HepG2 (cell line): ENCODE measurements around the gene ELAC1. TPM values are rescaled to one million over a fixed set of nuclear protein-coding genes. Genes with fewer than 3 reads are reported as not detected.

Experiments used
- ATAC-seq: fragments of 200-7000 bp; cut with Tn5 transposase; 3 replicates; pipeline ENCODE4 v1.9.1; 2020; ENCODE audit warnings: mild to moderate bottlenecking, moderate library complexity
- BruUV-seq: library from RNA; stranded (reverse); fragments of 400-500 nt; replicated peaks from 2 replicates; lab custom pipeline; 2021; lab: Mats Ljungman, UMichigan
- CTCF ChIA-PET: fragments of 300-600 bp; formaldehyde crosslinking; extraction: SDS; loops from one replicate; lab custom pipeline; 2021; ENCODE audit warnings: low total read pairs, inconsistent platforms, low intra/inter-chr PET ratio; lab: Yijun Ruan, JAX
- POLR2A ChIA-PET: fragments of 350-600 bp; sonication (Branson Sonifier 250); formaldehyde crosslinking; loops from one replicate; lab custom pipeline; 2020; ENCODE audit warnings: antibody characterized with exemption, inconsistent platforms; lab: Yijun Ruan, JAX
- DNase-seq: peaks from one replicate; pipeline ENCODE4 v3.0.0-alpha.2; 2015; ENCODE audit warnings: low spot score
- FAIRE-seq: peaks from 3 replicates; lab custom pipeline; 2011; peaks lifted over from hg19 to GRCh38; lab: Jason Lieb, UNC
- H2AFZ ChIP-seq: one replicate; pipeline ENCODE4 v1.6.1; 2011; ENCODE audit warnings: low read length, inconsistent platforms
- H3K27ac ChIP-seq: fragments of 300-600 bp; 3 replicates; pipeline ENCODE4 v1.8.0; 2011; ENCODE audit warnings: mixed run types, mild to moderate bottlenecking, mixed read lengths, low read length, inconsistent platforms; ENCODE audit not compliant: insufficient read depth; ENCODE audit errors: extremely low read length
- H3K27me3 ChIP-seq, 2 experiments: fragments of 200-600 bp in 1 of 2; 2 replicates in 1 of 2; 3 replicates in 1 of 2; pipeline versions ENCODE4 v1.6.0 to v1.8.0; 2011; ENCODE audit warnings: low read length in 2 of 2, mild to moderate bottlenecking in 2 of 2, moderate library complexity in 2 of 2, inconsistent platforms in 1 of 2; ENCODE audit not compliant: insufficient read depth in 2 of 2, control insufficient read depth in 1 of 2
- H3K36me3 ChIP-seq, 2 experiments: fragments of 200-600 bp in 1 of 2; replicated peaks in 1 of 2; 2 replicates in 1 of 2; 3 replicates in 1 of 2; pipeline versions ENCODE4 v1.5.1 to v1.8.0; 2011; ENCODE audit warnings: low read length in 2 of 2, inconsistent platforms in 1 of 2; ENCODE audit not compliant: insufficient read depth in 2 of 2, control insufficient read depth in 1 of 2
- H3K4me1 ChIP-seq: 2 replicates; pipeline ENCODE4 v1.5.1; 2012; ENCODE audit warnings: low read length, inconsistent platforms; ENCODE audit not compliant: insufficient read depth
- H3K4me2 ChIP-seq: 2 replicates; pipeline ENCODE4 v1.6.0; 2011; ENCODE audit warnings: low read depth, low read length, inconsistent platforms
- H3K4me3 ChIP-seq, 3 experiments: fragments of 200-600 bp in 1 of 3; sonication (generic), shearing (Covaris generic) in 1 of 3; replicated peaks in 1 of 3; 2 replicates each; pipeline ENCODE4 v1.5.1; 2011 to 2016; ENCODE audit warnings: low read length in 3 of 3, inconsistent platforms in 2 of 3, low read depth in 2 of 3, mild to moderate bottlenecking in 2 of 3, control low read depth in 1 of 3, mixed read lengths in 1 of 3; ENCODE audit not compliant: insufficient read depth in 1 of 3
- H3K79me2 ChIP-seq: one replicate; pipeline ENCODE4 v1.6.1; 2011; ENCODE audit warnings: low read length, inconsistent platforms; ENCODE audit not compliant: insufficient read depth
- H3K9ac ChIP-seq: 2 replicates; pipeline ENCODE4 v1.6.0; 2011; ENCODE audit warnings: mild to moderate bottlenecking, low read depth, low read length, inconsistent platforms; ENCODE audit not compliant: insufficient read depth
- H3K9me3 ChIP-seq: 2 replicates; pipeline ENCODE4 v1.5.1; 2012; ENCODE audit warnings: mild to moderate bottlenecking, low read length
- H4K20me1 ChIP-seq: 2 replicates; pipeline ENCODE4 v1.6.0; 2011; ENCODE audit warnings: inconsistent platforms, mild to moderate bottlenecking, low read length, moderate library complexity; ENCODE audit not compliant: insufficient read depth
- BRF2 ChIP-seq: sonication (generic); formaldehyde crosslinking; IDR thresholded peaks from 2 replicates; pipeline ENCODE4 v1.8.1; 2022; ENCODE audit warnings: mild to moderate bottlenecking, missing genetic modification reagents
- ELK4 ChIP-seq: sonication (generic); formaldehyde crosslinking; IDR thresholded peaks from 2 replicates; pipeline ENCODE4 v1.9.0; 2021; ENCODE audit warnings: missing genetic modification reagents, borderline replicate concordance
- FLYWCH1 ChIP-seq: sonication (generic); formaldehyde crosslinking; IDR thresholded peaks from 2 replicates; pipeline ENCODE4 v1.8.1; 2023; ENCODE audit warnings: mild to moderate bottlenecking, missing genetic modification reagents
- FOXC1 ChIP-seq: sonication (generic); formaldehyde crosslinking; IDR thresholded peaks from 2 replicates; pipeline ENCODE4 v1.8.0; 2022; ENCODE audit warnings: mild to moderate bottlenecking, missing genetic modification reagents, borderline replicate concordance
- GTF2F1 ChIP-seq: fragments of 150-350 bp; IDR thresholded peaks from 2 replicates; pipeline ENCODE4 v1.6.1; 2014; ENCODE audit warnings: low read length
- KLF13 ChIP-seq: sonication (generic); formaldehyde crosslinking; IDR thresholded peaks from 2 replicates; pipeline ENCODE4 v1.4.0; 2020; ENCODE audit warnings: mild to moderate bottlenecking, missing genetic modification reagents
- RCOR2 ChIP-seq: IDR thresholded peaks from 2 replicates; pipeline ENCODE4 v1.6.1; 2016; ENCODE audit warnings: missing biosample characterization, missing genetic modification reagents
- TEAD3 ChIP-seq: optimal IDR thresholded peaks from 2 replicates; pipeline ENCODE3; 2016; ENCODE audit warnings: borderline replicate concordance
- ZBTB42 ChIP-seq: sonication (generic); formaldehyde crosslinking; IDR thresholded peaks from 2 replicates; pipeline ENCODE4 v1.5.0; 2020; ENCODE audit warnings: mild to moderate bottlenecking, missing genetic modification reagents
- ZFP36L1 ChIP-seq: sonication (generic); formaldehyde crosslinking; IDR thresholded peaks from 2 replicates; pipeline ENCODE4 v1.8.0; 2022; ENCODE audit warnings: mild to moderate bottlenecking, missing genetic modification reagents, moderate library complexity
- ZNF10 ChIP-seq: sonication (generic); formaldehyde crosslinking; IDR thresholded peaks from 2 replicates; pipeline ENCODE4 v1.4.0; 2020; ENCODE audit warnings: mild to moderate bottlenecking, low read depth, missing genetic modification reagents, borderline replicate concordance
- ZNF17 ChIP-seq: sonication (generic); formaldehyde crosslinking; IDR thresholded peaks from 2 replicates; pipeline ENCODE4 v1.5.0; 2020; ENCODE audit warnings: mild to moderate bottlenecking, missing genetic modification reagents
- ZNF292 ChIP-seq: sonication (generic); formaldehyde crosslinking; IDR thresholded peaks from 2 replicates; pipeline ENCODE4 v1.8.1; 2022; ENCODE audit warnings: mild to moderate bottlenecking, low read depth, missing genetic modification reagents, borderline replicate concordance
- ZNF296 ChIP-seq: sonication (generic); formaldehyde crosslinking; conservative IDR thresholded peaks from 2 replicates; pipeline ENCODE4 v1.5.0; 2020; ENCODE audit warnings: mild to moderate bottlenecking, missing genetic modification reagents
- ZNF619 ChIP-seq: sonication (generic); formaldehyde crosslinking; IDR thresholded peaks from 2 replicates; pipeline ENCODE4 v1.4.0; 2020; ENCODE audit warnings: mild to moderate bottlenecking, missing genetic modification reagents
- ZNF660 ChIP-seq: sonication (generic); formaldehyde crosslinking; IDR thresholded peaks from 2 replicates; pipeline ENCODE4 v1.5.1; 2020; ENCODE audit warnings: mild to moderate bottlenecking, low read depth, missing genetic modification reagents, borderline replicate concordance
- ZNF749 ChIP-seq: sonication (generic); formaldehyde crosslinking; IDR thresholded peaks from 2 replicates; pipeline ENCODE4 v1.8.0; 2022; ENCODE audit warnings: mild to moderate bottlenecking, missing genetic modification reagents, moderate library complexity, borderline replicate concordance
- ZNF781 ChIP-seq: sonication (generic); formaldehyde crosslinking; IDR thresholded peaks from 2 replicates; pipeline ENCODE4 v1.5.1; 2020; ENCODE audit warnings: borderline replicate concordance, mild to moderate bottlenecking, missing genetic modification reagents; ENCODE audit errors: not compliant biosample characterization
- ZSCAN29 ChIP-seq: sonication (generic); formaldehyde crosslinking; conservative IDR thresholded peaks from 2 replicates; pipeline ENCODE4 v1.4.0; 2020; ENCODE audit warnings: mild to moderate bottlenecking, missing genetic modification reagents
- ZUFSP ChIP-seq: sonication (generic); formaldehyde crosslinking; IDR thresholded peaks from 2 replicates; pipeline ENCODE4 v1.9.0; 2021; ENCODE audit warnings: missing genetic modification reagents, mild to moderate bottlenecking, borderline replicate concordance
- WGBS: methylation state at CpG from one replicate; pipeline ENCODE4 v1.1.6; 2017; ENCODE audit warnings: low lambda C conversion rate; 5-methylcytosine and 5-hydroxymethylcytosine counted together
- in situ Hi-C: cut with HindIII; loops from 2 replicates; pipeline ENCODE4 v1.10.0; 2017; ENCODE audit warnings: low pct_unique_long_range_greater_than_20kb; ENCODE audit not compliant: extremely low pct_ligation_motif_present
- intact Hi-C: fragments of 100-400 bp; cut with micrococcal nuclease; formaldehyde crosslinking; loops from one replicate; pipeline ENCODE4 v1.10.0; 2022; ENCODE audit not compliant: unreplicated experiment
- polyA plus RNA-seq, 8 experiments: library from polyadenylated mRNA; depleted of rRNA in 3 of 8; stranded (reverse) in 7 of 8; unstranded in 1 of 8; fragments of >200 nt; fragmentation: Illumina TruSeq in 4 of 8; extraction: Trizol in 4 of 8; gene quantifications; 2 replicates each; pipeline versions ENCODE4 v1.2.1 to v1.2.3, GENCODE V29; 2011 to 2016; ENCODE audit warnings: low read depth in 4 of 8, missing spikeins in 1 of 8, mixed read lengths in 1 of 8; ENCODE audit not compliant: insufficient read depth in 1 of 8
- total RNA-seq, 5 experiments: library from RNA; depleted of rRNA; stranded (reverse); fragments of >200 nt; fragmentation: Illumina TruSeq; extraction: Trizol; gene quantifications; 2 replicates each; pipeline ENCODE4 v1.2.3, GENCODE V29; 2016; ENCODE audit warnings: low read depth in 1 of 5

Gene ELAC1
- total and polyA plus RNA-seq, 2 of the 13 experiments (the other 11 are each of a cell fraction or from before 2014, with no cell fraction given), result 1.9 to 3.6 TPM

GRCh38 chr18:51032193-51032592 lies 64.4 kb downstream of the ELAC1 start:
- CTCF ChIA-PET, result no interaction called here
- TF ChIP-seq ZUFSP (CRISPR knock-in tag) (no peak), ZNF17 (CRISPR knock-in tag) (no peak), ELK4 (CRISPR knock-in tag) (no peak), FOXC1 (CRISPR knock-in tag) (no peak), ZNF619 (CRISPR knock-in tag) (no peak), ZNF781 (CRISPR knock-in tag) (no peak), ZNF10 (CRISPR knock-in tag) (no peak), RCOR2 (CRISPR knock-in tag) (no peak), TEAD3 (CRISPR knock-in tag) (no peak), BRF2 (CRISPR knock-in tag) (no peak), ZNF296 (no peak), FLYWCH1 (CRISPR knock-in tag) (no peak), ZNF660 (CRISPR knock-in tag) (no peak), ZSCAN29 (no peak), KLF13 (CRISPR knock-in tag) (no peak), ZFP36L1 (CRISPR knock-in tag) (no peak), ZNF749 (CRISPR knock-in tag) (no peak), GTF2F1 (no peak), ZNF292 (CRISPR knock-in tag) (no peak), ZBTB42 (CRISPR knock-in tag) (no peak)
- TF ChIP-seq, all 625 proteins: peak for 0
- WGBS, result 55% methylated on average over 5 of the region's 5 CpGs
- intact Hi-C loops (loop anchor here (10.0 kb wide), 1 partner anchor 157 kb away; the partner anchor contains the start of gene ME2), in situ Hi-C loops (no loop called here)
- H3K4me2 ChIP-seq, result peak overlapping the region; percentile 73
- H3K4me3 ChIP-seq, result peak overlapping the region; percentile 83 to 91 (median 91); a peak in 4 of 6 replicates
- peak overlapping the region; percentile 38; the same call in 1 of the 2 replicates for H3K9ac ChIP-seq
- peaks cover 58% of the 10 kb centered on the region for H4K20me1 ChIP-seq
- H3K27me3 ChIP-seq, result no peaks in the 10 kb centered on the region; a peak in 1 of 5 replicates
- peaks cover 75% of the 10 kb centered on the region for H3K4me1 ChIP-seq
- no TSS peak for BruUV-seq
- H3K9me3 ChIP-seq, result no peaks in the 10 kb centered on the region
- H3K27ac ChIP-seq, result no peak overlapping the region
- H2AFZ ChIP-seq, result no peak overlapping the region
- FAIRE-seq, result no peak
- POLR2A ChIA-PET, result no interaction called here
- DNase-seq, result no peak
- H3K79me2 ChIP-seq, result peaks cover 79% of the 10 kb centered on the region
- ATAC-seq, result no peak
- H3K36me3 ChIP-seq, result peaks cover 0 to 8% of the 10 kb centered on the region in 2 experiments; a peak in 1 of 5 replicates
